NCI-H1417 (cell line): ENCODE measurements around the gene NPHP4.
"Not testable (repeated sequence)": the region's sequence is repeated elsewhere in the genome, so short reads cannot be mapped to it uniquely, and the experiment has no call there.

Source experiments
- DNase-seq, 3 experiments: peaks; one replicate each; lab custom pipeline; 2025; lab: John Stamatoyannopoulos, UW

The NPHP4 gene

GRCh38 chr1:6023346-6023745 is 31.1 kb upstream of the NPHP4 start:
- DNase-seq, result no peak

- no peak for DNase-seq
These were observed 30.0 kb upstream of the NPHP4 start for GRCh38 chr1:6022193-6022592.

GRCh38 chr1:6019166-6019845 is 27.1 kb upstream of the NPHP4 start:
- no peak for DNase-seq

- not testable (repeated sequence) for DNase-seq
These were observed 25.4 kb upstream of the NPHP4 start for GRCh38 chr1:6017654-6018053.

GRCh38 chr1:6016191-6016865 is 24.1 kb upstream of the NPHP4 start:
- no peak for DNase-seq

GRCh38 chr1:6014130-6014999 is 22.1 kb upstream of the NPHP4 start:
- DNase-seq, result no peak

- no peak for DNase-seq
These were observed 21.3 kb upstream of the NPHP4 start for GRCh38 chr1:6013491-6013890.

- no peak for DNase-seq
These were observed 20.5 kb upstream of the NPHP4 start for GRCh38 chr1:6012529-6013318.

GRCh38 chr1:6011946-6012258 is 19.7 kb upstream of the NPHP4 start:
- DNase-seq, result no peak

- no peak for DNase-seq
These were observed 19.1 kb upstream of the NPHP4 start for GRCh38 chr1:6011161-6011945.

GRCh38 chr1:6010554-6010953 is 18.3 kb upstream of the NPHP4 start:
- DNase-seq, result no peak

GRCh38 chr1:6009120-6010040 is 17.2 kb upstream of the NPHP4 start:
- no peak for DNase-seq

GRCh38 chr1:6008696-6009095 is 16.5 kb upstream of the NPHP4 start:
- no peak for DNase-seq

GRCh38 chr1:6008084-6008415 is 15.8 kb upstream of the NPHP4 start:
- peak in 1 of 3 experiments; percentile 6 for DNase-seq

GRCh38 chr1:6007318-6008083 is 15.3 kb upstream of the NPHP4 start:
- no peak for DNase-seq

- DNase-seq, result no peak
These were observed 14.7 kb upstream of the NPHP4 start for GRCh38 chr1:6006882-6007281.

- DNase-seq, result no peak
These were observed 13.2 kb upstream of the NPHP4 start for GRCh38 chr1:6005276-6005917.

- no peak for DNase-seq
These were observed 12.3 kb upstream of the NPHP4 start for GRCh38 chr1:6004412-6005123.
